MM.1S (cell line): ENCODE data around the gene BCL2.

Experiments
- CTCF ChIP-seq: fragments of 300-600 bp; sonication (generic); IDR thresholded peaks from 2 replicates; pipeline ENCODE4 v1.5.1; 2016; ENCODE audit warnings: antibody characterized with exemption, low read length, mixed read lengths
- EZH2 ChIP-seq: fragments of 300-600 bp; sonication (generic); optimal IDR thresholded peaks from 2 replicates; pipeline ENCODE3; 2017; ENCODE audit warnings: low read depth, mild to moderate bottlenecking, antibody characterized with exemption, low read length, mixed read lengths
- EZH2phosphoT487 ChIP-seq: fragments of 300-600 bp; sonication (generic); IDR thresholded peaks from 2 replicates; pipeline ENCODE4 v1.6.1; 2018; ENCODE audit warnings: antibody characterized with exemption, low read length

- no peak for TF ChIP-seq CTCF
- TF ChIP-seq EZH2 = no peak
- TF ChIP-seq EZH2phosphoT487 = no peak
Observed at GRCh38 chr18:63329431-63330145, 10.0 kb upstream of the BCL2 start.
